Activated CD8-positive, alpha-beta T cell treated with anti-CD3 and anti-CD28 coated beads, Interleukin-2, amount 10 ng/mL, durations not matched to agents 7 days and 5 days (primary cell): Measurements from ENCODE around the gene PEX19. TPM values are rescaled to one million over a fixed set of nuclear protein-coding genes. Genes with fewer than 3 reads are reported as not detected.
A peak's percentile ranks its signal among the peaks of the same experiment; 100 is the strongest.

Source experiments
- ATAC-seq: fragments of 150-1000 bp; cut with Tn5 transposase; one replicate; pipeline ENCODE4 v1.10.0; 2021; ENCODE audit warnings: moderate library complexity
- CTCF ChIA-PET: fragments of 350-600 bp; sonication (Branson Sonifier 250); formaldehyde crosslinking; loops from one replicate; lab custom pipeline; 2021; ENCODE audit warnings: antibody characterized with exemption; lab: Charles Lee
- POLR2A ChIA-PET: fragments of 350-600 bp; sonication (Branson Sonifier 250); formaldehyde crosslinking; loops from one replicate; lab custom pipeline; 2021; ENCODE audit warnings: antibody characterized with exemption; lab: Charles Lee
- DNase-seq: peaks from one replicate; pipeline ENCODE4 v3.0.0-alpha.2; 2020
- H3K27ac Mint-ChIP-seq: one replicate; pipeline ENCODE4 v1.8.0; 2021; ENCODE audit warnings: mild to moderate bottlenecking, mixed read lengths
- H3K27me3 Mint-ChIP-seq: one replicate; pipeline ENCODE4 v1.8.0; 2021; ENCODE audit warnings: low read depth, mixed read lengths
- H3K36me3 Mint-ChIP-seq: one replicate; pipeline ENCODE4 v1.8.0; 2021; ENCODE audit warnings: low read depth, mixed read lengths
- H3K4me1 Mint-ChIP-seq: one replicate; pipeline ENCODE4 v1.8.0; 2021; ENCODE audit warnings: low read depth, mixed read lengths
- H3K4me3 Mint-ChIP-seq: one replicate; pipeline ENCODE4 v1.8.0; 2021; ENCODE audit warnings: mild to moderate bottlenecking, mixed read lengths
- H3K9me3 Mint-ChIP-seq: one replicate; pipeline ENCODE4 v1.8.0; 2022; ENCODE audit warnings: mixed read lengths; ENCODE audit not compliant: insufficient read depth
- total RNA-seq, 2 experiments: library from RNA; stranded (reverse); gene quantifications; one replicate each; pipeline ENCODE4 v1.2.3, GENCODE V29; 2021

The PEX19 gene
- total RNA-seq, 2 experiments from 2014 or later, result 42.3 to 42.7 TPM

DNA sequence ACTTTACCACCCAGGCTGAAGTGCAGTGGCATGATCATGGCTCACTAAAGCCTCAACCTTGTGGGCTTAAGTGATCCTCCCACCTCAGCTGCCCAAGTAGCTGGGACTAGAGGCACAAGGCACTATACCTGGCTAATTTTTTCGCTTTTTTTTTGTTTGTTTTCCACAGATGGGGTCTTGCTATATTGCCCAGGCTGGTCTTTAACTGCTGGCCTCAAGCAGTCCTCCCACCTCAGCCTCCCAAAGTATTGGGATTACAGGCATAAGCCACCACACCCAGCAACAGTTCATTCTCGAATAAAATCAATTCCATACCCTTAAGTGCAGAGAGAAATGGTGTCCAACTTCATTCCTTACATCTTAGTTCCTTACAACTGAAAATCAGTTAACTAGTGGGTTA lies 47.4 kb downstream of the PEX19 start:
- peaks cover 48% of the 10 kb centered on the region for H3K36me3 Mint-ChIP-seq

DNA sequence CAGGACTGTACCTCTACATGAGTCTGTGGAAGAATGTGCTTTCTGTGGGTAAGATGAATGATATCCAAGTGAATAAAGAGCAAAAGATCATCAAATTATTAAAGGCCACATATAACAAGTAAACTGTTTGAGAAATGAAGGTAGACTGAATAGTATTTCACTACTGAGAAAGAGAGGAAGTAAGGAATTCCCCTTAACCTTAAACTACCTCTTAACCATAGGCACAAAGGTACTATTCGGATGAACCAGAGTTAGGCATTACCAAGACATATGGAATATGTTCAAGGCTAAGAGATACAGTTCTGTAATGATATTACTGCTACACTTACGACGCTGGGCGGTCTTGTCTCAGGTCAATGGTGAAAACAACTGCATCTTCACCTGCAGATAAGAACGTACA lies 48.1 kb downstream of the PEX19 start:
- Mint-ChIP-seq H3K4me3 (no peak overlapping the region), H3K36me3 (peaks cover 49% of the 10 kb centered on the region), H3K4me1 (no peaks in the 10 kb centered on the region), H3K27ac (no peak overlapping the region), H3K27me3 (no peaks in the 10 kb centered on the region), H3K9me3 (no peaks in the 10 kb centered on the region)
- CTCF ChIA-PET, result interaction anchor here (2.3 kb wide), 1 partner anchor 8 kb away, joined by 6 read pairs; no protein-coding TSS in a partner anchor
- DNase-seq (no peak), ATAC-seq (no peak)
- POLR2A ChIA-PET, result no interaction called here

More for the DNA sequence above, 47.4 kb downstream of the PEX19 start:
- Mint-ChIP-seq H3K27me3 (no peaks in the 10 kb centered on the region), H3K4me3 (no peak overlapping the region), H3K27ac (no peak overlapping the region), H3K9me3 (no peaks in the 10 kb centered on the region), H3K4me1 (no peaks in the 10 kb centered on the region)
- no peak for DNase-seq
- ATAC-seq, result no peak
- POLR2A ChIA-PET, result no interaction called here
- CTCF ChIA-PET, result interaction anchor here (1.0 to 7.1 kb wide), 2 partner anchors 9 to 14 kb away, joined by 3 to 72 read pairs; no protein-coding TSS in a partner anchor

DNA sequence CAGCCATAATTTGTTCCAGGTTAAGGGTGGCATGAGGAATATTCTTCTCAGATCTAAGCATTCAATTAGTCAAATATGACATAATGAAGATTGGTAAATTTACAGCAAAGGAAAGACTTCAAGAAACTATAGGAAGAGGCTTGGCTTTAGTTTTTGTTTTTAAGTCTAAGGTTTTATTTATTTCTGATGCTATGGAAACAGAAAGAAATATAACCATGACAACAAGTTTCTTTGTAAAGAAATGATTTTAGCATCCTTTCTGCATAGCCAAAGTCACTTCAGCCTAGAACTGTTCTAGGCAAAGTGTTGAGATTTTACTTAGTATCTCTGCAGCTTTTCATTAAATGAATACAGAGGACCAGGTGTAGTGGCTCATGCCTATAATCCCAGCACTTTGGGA lies 52.0 kb downstream of the PEX19 start:
- no peaks in the 10 kb centered on the region for H3K4me1 Mint-ChIP-seq
- no peaks in the 10 kb centered on the region for H3K27me3 Mint-ChIP-seq
- H3K27ac Mint-ChIP-seq, result no peak overlapping the region
- peaks cover 50% of the 10 kb centered on the region for H3K36me3 Mint-ChIP-seq
- no peak overlapping the region for H3K4me3 Mint-ChIP-seq
- ATAC-seq (peak; percentile 36), DNase-seq (no peak)
- ChIA-PET POLR2A (interaction anchor here (1.1 to 1.2 kb wide), 2 partner anchors 8 to 29 kb away, joined by 3 read pairs; partner anchors contain the start of gene DCAF8), CTCF (interaction anchor here (0.8 to 2.9 kb wide), 4 partner anchors 19 to 147 kb away, joined by 3 to 10 read pairs (median 6); no protein-coding TSS in a partner anchor)
- H3K9me3 Mint-ChIP-seq, result no peaks in the 10 kb centered on the region

DNA sequence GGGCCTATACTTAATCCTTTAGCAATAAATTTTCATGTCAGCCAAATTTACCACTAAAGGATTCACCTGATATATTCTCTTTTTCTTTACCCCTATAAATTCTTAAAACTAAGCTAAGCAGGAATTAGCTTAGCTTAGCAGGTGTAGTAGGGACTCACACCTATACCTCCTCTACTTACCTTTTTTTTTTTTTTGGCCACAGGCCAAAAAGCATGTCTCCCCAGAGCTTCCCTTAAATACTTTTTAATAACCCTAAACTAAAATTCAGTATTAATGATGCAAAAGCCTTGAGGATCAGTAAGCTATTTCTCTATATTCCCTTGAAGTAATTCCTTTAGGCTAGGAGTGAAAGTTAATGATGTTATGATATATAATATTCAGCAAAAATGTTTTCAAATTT lies 56.5 kb downstream of the PEX19 start:
- ChIA-PET POLR2A (no interaction called here), CTCF (interaction anchor here (0.7 to 3.9 kb wide), 8 partner anchors 9 to 130 kb away, joined by 3 to 22 read pairs (median 4); partner anchors contain the start of genes CASQ1 and IGSF8)
- H3K4me3 Mint-ChIP-seq, result no peak overlapping the region
- no peaks in the 10 kb centered on the region for H3K4me1 Mint-ChIP-seq
- H3K36me3 Mint-ChIP-seq, result peaks cover 46% of the 10 kb centered on the region
- no peak overlapping the region for H3K27ac Mint-ChIP-seq
- H3K9me3 Mint-ChIP-seq, result no peaks in the 10 kb centered on the region
- ATAC-seq, result no peak
- H3K27me3 Mint-ChIP-seq, result no peaks in the 10 kb centered on the region
- DNase-seq, result no peak

DNA sequence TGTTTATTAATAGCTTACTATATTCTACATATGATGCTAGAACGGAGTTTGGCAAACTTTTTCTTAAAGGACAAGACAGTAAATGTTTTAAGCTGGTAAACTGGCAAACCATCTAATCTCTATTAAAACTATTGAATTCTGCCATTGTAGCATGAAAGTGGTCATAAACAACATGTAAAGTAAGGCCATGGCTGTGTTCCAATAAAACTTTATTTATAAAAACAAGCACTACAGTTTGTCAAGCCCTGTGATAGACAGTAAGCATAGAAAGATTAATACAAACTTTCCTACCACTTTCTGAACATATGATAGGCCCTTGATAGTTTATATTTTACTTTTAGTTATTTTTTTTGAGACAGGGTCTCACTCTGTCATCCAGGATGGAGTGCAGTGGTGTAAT lies 57.4 kb downstream of the PEX19 start:
- no peaks in the 10 kb centered on the region for H3K27me3 Mint-ChIP-seq
- no peak overlapping the region for H3K27ac Mint-ChIP-seq
- no peaks in the 10 kb centered on the region for H3K9me3 Mint-ChIP-seq
- CTCF ChIA-PET, result interaction anchor here (0.7 to 3.9 kb wide), 7 partner anchors 8 to 149 kb away, joined by 3 to 17 read pairs (median 5); partner anchors contain the start of genes CASQ1 and IGSF8
- H3K4me3 Mint-ChIP-seq, result no peak overlapping the region
- no peaks in the 10 kb centered on the region for H3K4me1 Mint-ChIP-seq
- ATAC-seq, result no peak
- DNase-seq, result no peak
- POLR2A ChIA-PET, result interaction anchor here (1.4 kb wide), 1 partner anchor 35 kb away, joined by 3 read pairs; the partner anchor contains the start of gene DCAF8
- H3K36me3 Mint-ChIP-seq, result peaks cover 46% of the 10 kb centered on the region

DNA sequence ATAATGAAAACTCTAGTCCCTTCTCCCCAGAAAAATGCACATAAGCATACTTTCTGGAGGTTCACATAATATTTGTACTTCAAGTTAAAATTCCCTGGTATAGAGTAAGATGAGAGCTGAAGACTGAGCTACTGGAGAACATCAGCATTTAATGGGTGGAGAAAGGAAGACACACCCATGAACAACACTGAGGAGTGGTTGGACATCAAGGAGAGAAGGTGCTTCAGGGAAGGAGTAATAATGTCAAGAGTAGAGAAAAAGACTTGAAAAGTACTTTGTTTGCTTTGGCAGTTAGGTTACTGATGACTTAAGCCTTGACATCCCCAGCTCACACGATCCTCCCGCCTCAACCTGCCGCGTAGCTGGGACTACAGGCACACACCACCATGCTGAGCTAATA lies 57.9 kb downstream of the PEX19 start:
- Mint-ChIP-seq H3K9me3 (no peaks in the 10 kb centered on the region), H3K4me3 (no peak overlapping the region), H3K4me1 (no peaks in the 10 kb centered on the region), H3K27me3 (no peaks in the 10 kb centered on the region), H3K36me3 (peaks cover 51% of the 10 kb centered on the region), H3K27ac (no peak overlapping the region)
- ChIA-PET POLR2A (interaction anchor here (1.4 kb wide), 1 partner anchor 36 kb away, joined by 3 read pairs; the partner anchor contains the start of gene DCAF8), CTCF (interaction anchor here (1.0 to 3.9 kb wide), 5 partner anchors 25 to 148 kb away, joined by 3 to 17 read pairs (median 6); partner anchors contain the start of gene CASQ1)
- ATAC-seq, result no peak
- DNase-seq, result no peak

Other genes starting within 250 kb of the PEX19 start
- not detected for gene KCNJ10, start 215.0 kb downstream of the PEX19 start, total RNA-seq
- not detected for gene KCNJ9, start 203.6 kb downstream of the PEX19 start, total RNA-seq
- gene IGSF8, start 186.5 kb downstream of the PEX19 start, total RNA-seq, result 10 to 100 TPM; 41.7 to 44.4 TPM
- not detected for gene ATP1A2, start 169.4 kb downstream of the PEX19 start, total RNA-seq
- not detected for gene ATP1A4, start 133.5 kb downstream of the PEX19 start, total RNA-seq
- gene CASQ1, start 94.6 kb downstream of the PEX19 start, total RNA-seq, result not detected
- 10 to 100 TPM; 27.3 to 35.2 TPM for gene PEA15, start 79.7 kb downstream of the PEX19 start, total RNA-seq
- 10 to 100 TPM; 81.9 to 85.9 TPM for gene DCAF8, start 22.6 kb downstream of the PEX19 start, total RNA-seq
- gene COPA, start 58.1 kb upstream of the PEX19 start, total RNA-seq, result 100 to 1,000 TPM; 121 to 128 TPM
- gene NCSTN, start 58.2 kb upstream of the PEX19 start, total RNA-seq, result 10 to 100 TPM; 52.7 to 59.7 TPM
- under 1 TPM; 0.24 to 0.47 TPM for gene NHLH1, start 81.9 kb upstream of the PEX19 start, total RNA-seq
- not detected for gene VANGL2, start 115.4 kb upstream of the PEX19 start, total RNA-seq
- gene SLAMF6, start 238.1 kb upstream of the PEX19 start, total RNA-seq, result 10 to 100 TPM; 23.9 to 24.7 TPM